GM21447 (cell line): ENCODE data around the gene ANKRD11.
"Not testable (repeated sequence)": the region's sequence is repeated elsewhere in the genome, so short reads cannot be mapped to it uniquely, and the experiment has no call there.

Experiments
- ATAC-seq: cut with Tn5 transposase; IDR thresholded peaks from one replicate; pipeline ENCODE4 v1.9.1; 2021; ENCODE audit not compliant: unreplicated experiment

Gene ANKRD11

GRCh38 chr16:89369266-89369895, 121.0 kb downstream of the ANKRD11 start:
- no peak for ATAC-seq

DNA sequence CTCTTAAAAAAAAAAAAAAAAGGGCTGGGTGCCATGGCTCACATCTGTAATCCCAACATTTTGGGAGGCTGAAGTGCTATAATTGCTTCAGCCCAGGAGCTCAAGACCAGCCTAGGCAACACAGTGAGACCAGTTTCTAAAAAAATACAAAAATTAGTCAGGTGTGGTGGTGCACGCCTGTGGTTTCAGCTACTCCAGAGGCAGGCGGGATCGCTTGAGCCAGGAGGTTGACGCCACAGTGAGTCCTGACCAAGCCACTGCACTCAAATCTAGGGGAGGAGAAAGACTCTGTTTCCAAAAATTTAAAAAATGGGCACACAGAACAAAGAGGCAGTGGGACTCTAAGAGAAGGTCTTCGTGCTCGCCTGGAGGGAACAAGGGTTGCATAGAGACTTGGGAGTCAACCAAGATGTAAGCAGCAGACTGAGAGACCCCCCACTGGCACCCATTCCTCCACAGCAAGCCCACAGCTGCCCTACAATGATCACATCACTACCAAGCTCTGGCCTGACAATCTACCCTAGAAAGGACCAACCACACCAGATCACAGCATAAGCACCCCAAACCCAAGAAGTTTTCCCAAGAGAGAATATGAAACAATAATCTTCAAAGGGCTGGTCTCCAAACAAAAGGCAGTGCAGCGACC, 121.6 kb downstream of the ANKRD11 start:
- ATAC-seq, result no peak

- ATAC-seq, result no peak
Measured at GRCh38 chr16:89367538-89367915, 122.8 kb downstream of the ANKRD11 start.

DNA sequence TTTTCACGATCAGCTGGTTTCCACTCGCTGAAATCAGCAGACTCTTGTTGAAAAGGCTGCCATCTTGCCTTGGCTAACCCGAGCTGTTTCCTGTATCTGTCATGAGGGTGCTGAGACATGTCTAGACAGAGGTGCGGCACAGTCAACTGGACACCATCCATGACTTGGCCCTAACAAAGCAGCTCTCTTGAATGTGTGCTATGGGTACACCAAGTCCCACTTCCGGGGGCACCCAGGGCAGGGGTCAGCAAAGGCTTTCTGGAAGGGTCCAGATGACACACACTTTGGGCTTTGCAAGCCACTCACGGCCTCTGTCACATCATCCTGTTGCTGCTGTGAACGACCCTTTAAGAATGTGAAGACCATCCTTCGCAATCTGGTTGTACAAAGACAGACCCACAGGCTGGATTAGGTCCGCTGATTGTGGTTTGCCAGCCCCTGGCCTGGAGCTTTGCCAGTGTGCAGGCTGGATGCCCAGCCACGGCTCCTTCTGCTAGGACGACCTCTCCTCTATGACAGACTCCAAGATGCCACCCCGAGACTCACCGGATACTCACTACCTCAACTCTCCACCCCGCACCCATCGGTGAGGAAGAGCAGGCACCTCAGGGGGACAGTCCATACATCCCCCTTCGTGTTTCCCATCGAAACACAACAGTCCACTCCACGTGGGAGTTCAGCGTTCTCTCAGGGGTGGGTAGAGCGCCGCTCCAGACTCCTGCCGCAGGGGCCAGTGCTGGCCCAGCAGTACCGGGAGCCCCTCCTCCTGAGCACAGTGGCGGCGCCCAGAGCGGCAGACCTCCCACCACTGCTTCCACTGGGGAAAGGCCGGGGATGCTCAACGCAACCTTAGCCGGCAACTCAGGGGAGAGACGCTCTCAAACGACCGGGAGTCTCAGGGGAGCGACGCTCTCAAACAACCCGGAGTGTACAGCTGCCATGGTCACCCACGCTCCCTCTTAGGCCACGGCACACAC, 123.5 kb downstream of the ANKRD11 start:
- ATAC-seq, result no peak

DNA sequence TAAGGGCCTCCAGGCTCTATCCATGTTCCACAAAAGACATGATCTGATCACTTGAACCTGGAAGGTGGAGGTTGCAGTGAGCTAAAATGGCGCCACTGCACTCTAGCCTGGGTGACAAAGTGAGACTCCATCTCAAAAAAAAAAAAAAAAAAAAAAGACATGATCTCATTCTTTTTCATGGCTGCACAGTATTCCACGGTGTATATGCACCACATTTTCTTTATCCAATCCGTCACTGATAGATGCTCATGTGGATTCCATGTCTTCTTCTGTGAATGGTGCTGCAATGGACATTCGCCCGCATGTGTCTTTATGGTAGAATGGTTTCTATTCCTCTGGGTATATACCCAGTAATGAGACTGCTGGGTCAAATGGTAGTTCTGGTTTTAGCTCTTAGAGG, 124.4 kb downstream of the ANKRD11 start:
- no peak for ATAC-seq

GRCh38 chr16:89365044-89365467, 125.3 kb downstream of the ANKRD11 start:
- no peak for ATAC-seq

GRCh38 chr16:89364606-89365005, 125.8 kb downstream of the ANKRD11 start:
- no peak for ATAC-seq

- ATAC-seq, result no peak
Measured at GRCh38 chr16:89363621-89364393, 126.6 kb downstream of the ANKRD11 start.

DNA sequence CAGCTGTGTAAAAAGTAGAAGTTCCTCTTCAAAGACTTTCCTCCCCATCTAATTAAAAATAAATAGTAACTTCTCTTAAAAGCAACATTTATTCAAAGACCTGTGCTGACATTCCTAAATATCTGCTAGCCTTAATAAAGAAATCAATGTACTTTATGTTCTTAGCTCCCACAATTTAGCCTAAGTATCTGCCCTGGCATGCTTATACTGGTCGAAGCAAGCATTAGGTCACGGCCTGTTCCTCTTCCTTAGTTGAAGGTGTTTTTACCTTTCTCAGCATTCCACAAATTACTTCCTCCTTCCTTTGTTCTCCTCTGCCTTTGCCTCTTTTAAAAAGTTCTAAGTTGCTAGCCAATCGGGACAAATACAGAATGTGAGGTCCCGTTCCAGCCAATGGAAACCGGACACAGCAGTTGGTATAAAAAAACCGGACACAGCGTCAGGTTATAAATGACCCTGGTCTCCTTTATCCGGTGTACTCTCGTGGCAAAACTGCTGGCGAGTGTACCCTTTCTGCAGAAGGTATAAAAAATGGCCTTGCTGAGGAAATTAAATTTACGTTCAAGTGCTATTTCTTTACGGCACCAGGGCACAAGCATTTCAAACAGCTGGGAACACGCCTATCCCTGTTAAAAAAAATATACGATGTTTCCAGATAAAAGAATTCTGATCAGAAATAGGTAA, 127.7 kb downstream of the ANKRD11 start:
- ATAC-seq, result not testable (repeated sequence)

DNA sequence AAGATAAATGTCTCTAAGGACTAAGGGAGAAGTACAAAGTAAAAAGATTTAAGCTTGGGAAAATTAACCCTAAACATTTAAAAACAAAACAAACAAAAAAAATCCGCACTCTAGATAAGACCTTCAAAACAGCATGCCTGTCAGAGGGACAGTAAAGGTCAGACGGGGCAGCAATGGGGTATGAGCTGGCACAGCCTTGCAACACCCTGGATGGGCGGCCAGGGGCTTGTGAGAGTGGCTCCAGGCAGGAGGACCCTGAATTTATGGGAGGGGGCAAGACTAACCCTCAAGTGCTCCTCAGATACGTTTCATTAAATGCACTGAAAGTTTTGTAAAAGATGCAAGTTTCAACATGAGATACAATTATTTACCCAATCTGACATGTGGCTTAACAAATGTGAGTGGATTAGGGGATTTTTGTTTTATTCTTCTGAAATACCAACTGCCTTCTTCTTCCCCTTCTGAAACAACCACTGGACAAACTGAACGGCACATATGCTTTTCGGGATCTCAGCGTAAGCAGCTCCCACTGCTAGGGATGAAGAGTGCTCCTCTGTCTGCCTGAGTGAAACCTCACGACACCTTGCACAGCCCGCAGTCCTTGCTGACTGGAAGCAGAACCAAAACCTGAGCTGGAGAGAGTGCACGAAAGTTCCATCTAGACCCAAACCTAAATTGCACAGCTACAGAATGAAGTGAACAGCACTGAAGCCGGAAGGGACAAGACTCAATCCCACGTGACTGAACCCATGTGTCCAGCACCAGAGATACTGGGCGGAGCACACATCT, 128.4 kb downstream of the ANKRD11 start:
- ATAC-seq, result peak; percentile 52

DNA sequence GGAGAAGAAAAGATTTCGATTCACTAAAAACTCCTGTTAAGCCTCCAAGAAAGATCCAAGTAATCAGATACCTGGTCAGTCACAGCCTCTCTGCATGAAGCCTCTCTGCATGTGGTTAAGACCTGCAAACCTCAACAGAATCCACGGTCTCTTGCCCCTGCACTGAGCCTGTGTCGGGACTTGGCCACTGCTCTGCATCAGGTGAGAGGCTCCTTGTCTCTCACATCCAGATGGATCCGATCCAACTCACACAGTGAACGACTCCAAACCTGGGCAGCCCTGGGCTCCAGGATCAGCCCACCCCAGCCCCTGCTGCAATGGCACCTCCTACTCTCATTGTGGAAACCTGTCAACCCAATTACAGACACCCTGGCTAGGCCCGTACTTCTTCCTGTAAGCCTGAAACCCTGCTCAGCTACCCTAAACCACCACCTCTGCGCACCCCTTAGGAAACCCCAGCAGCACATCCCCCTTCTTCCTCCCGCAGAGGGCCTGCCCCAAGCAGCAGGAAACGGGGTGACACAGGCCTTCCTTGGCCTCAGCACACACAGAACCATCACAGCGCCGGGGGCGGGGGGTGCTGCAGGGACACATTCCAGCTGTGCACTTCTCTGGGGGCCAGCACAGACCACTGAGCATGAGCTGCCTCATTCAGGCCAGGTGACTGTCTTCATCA, 129.5 kb downstream of the ANKRD11 start:
- peak; percentile 53 for ATAC-seq

DNA sequence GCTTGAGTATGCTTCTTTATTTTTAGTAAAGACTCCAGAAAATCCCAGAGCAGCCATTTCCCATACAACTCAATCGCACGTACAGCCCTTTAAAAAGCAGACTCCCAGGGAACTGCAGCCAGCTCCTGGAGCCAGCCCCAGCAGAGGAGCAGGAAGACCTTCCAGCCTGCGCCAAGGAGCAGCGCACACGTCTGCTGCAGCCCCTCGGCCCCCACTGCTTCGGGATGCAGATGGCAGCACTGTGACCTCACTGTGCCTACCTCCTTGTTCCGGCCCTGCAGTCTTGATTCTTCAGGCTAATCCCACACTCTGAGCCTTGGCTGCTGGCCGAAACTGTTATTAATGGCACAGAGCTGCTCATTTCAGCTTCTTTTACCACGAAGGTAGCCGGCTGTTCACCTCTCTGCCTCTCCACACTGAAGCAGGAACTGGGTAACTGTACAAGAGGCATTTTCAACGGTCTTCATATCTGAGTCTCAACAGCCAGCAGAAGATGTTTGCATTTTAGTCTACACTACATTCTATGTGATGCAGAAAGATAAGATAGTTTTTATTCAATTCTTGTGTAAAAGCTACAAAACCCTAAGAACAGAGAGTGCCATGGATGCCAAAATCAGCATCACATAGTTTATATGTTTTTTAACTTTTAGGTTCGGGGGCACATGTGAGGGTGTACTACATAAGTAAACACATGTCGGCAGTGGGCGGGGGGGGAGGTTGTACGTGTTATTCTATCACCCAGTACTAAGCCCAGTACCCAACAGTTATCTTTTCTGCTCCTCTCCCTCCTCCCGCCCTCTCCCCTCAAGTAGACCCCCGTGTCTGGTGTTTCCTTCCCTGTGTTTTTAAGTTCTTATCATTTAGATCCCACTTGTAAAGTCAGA, 130.9 kb downstream of the ANKRD11 start:
- ATAC-seq, result no peak

GRCh38 chr16:89358030-89359005, 132.0 kb downstream of the ANKRD11 start:
- no peak for ATAC-seq

DNA sequence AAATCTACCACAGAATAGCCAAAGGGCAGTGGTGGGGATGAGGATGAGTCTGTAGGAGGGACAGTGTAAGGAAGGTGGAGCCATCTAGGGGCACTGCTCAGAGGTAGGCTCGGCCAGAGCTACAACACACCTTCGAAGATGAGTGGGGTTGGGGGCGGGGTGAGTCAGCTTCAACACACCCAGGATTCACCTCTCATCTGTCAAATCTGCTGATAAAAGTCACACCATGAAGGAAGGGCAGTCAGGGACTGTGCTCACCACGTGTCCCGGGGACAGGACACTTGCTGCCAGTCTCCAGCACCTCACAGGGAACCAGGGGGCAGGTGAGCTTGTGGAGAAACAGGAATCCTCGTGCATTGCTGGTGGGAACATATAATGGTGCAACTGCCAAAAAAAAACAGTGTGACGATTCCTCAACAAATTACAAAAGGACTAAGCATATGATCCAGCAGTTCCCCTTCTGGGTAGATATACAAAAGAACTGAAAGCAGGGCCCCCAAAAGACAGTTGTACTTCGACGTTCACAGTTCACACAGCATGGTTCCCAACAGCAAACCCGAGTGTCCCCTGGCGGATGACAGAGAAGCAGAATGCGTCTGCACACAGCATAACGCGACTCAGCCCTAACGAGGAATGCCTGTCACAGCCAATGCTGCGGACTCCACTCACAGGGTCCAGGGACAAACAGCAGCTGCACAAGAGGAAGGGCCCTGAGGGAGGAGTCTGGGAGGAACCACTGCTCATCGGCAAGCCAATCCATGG, 133.1 kb downstream of the ANKRD11 start:
- no peak for ATAC-seq

- no peak for ATAC-seq
Measured at GRCh38 chr16:89355686-89356085, 134.7 kb downstream of the ANKRD11 start.

DNA sequence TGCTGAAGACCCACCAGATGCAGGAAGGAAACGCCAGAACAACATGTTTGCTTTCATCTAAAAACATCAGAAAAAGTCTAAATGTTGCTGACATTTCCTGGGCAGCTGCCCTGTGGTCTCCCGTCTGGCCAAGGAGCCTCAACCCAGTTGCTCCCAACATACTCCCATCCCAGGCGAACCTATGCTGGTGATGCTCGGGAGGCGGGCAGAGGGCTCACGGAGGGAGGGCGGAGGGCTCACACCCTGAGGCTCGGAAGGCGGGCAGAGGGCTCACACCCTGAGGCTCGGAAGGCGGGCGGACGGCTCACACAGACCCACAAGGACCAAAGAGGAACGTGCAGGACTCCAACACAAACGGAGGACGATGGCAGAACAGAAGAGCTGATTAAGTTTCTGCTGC, 135.4 kb downstream of the ANKRD11 start:
- no peak for ATAC-seq
